ENCODE measurements around the gene SELENOM.
"Not testable (repeated sequence)": the region's sequence is repeated elsewhere in the genome, so short reads cannot be mapped to it uniquely, and the experiment has no call there.

SELENOM gene

DNA sequence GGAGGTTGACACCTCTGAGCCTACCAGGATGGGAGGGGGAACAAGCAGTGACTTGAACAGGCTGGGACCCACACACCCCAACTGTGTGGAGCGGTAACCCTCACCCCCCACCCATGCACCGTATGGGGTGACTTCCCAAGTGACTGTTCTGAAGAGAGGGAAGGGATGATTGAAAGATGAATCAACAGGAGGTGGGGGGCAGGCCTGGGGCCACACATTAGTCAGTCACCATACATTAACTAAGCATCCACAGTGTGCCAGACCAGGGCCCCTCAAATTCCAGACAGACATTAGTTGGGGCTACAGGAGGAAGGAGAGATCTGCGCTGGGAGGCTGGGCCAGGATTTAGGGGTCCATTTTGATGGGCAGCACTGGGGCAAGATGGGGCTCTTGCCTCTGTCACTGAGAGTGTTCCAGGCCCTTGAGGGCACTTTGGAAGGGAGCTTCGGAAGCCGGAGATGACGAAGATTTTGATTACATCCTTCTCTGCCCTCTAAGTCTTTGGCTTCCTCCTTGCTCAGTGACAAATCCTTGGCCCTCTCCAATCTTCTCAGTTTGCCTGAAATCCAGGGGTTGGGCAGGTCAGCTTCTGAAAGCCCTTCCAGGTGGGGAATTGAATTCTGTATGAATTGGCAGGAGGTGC, 25.3 kb downstream of the SELENOM start:
- Histone ChIP-seq H4K8ac (ENCODE audit: low read depth, low read length) (no peak overlapping the region), H3K79me1 (ENCODE audit: low read length) (peaks cover 10% of the 10 kb centered on the region), H3K4me1 (ENCODE audit: control insufficient read depth, low read depth, low read length) (peaks cover 7% of the 10 kb centered on the region), H3K4ac (ENCODE audit: low read depth, low read length) (no peak overlapping the region), H3K56ac (ENCODE audit: low read length) (peak overlapping the region; percentile 82), H2AK5ac (ENCODE audit: low read length) (no peak overlapping the region), H3K27me3 (ENCODE audit: insufficient read depth, low read length, poor library complexity) (no peaks in the 10 kb centered on the region), H3K9ac (ENCODE audit: low read length) (peak overlapping the region; percentile 86), H2BK120ac (ENCODE audit: low read depth, low read length) (no peak overlapping the region), H3K18ac (ENCODE audit: low read length) (no peak overlapping the region), H3K36me3 (ENCODE audit: control insufficient read depth, insufficient read depth, low read length) (no peaks in the 10 kb centered on the region), H3K4me2 (ENCODE audit: low read length) (peak overlapping the region; percentile 79), H3K79me2 (ENCODE audit: control insufficient read depth, insufficient read depth, low read length) (peaks cover 7% of the 10 kb centered on the region), H3K27ac (ENCODE audit: low read depth, low read length) (no peak overlapping the region), H4K5ac (ENCODE audit: low read length) (no peak overlapping the region), H2BK15ac (replicated peaks; ENCODE audit: low read depth) (no peak overlapping the region), H3K4me3 (ENCODE audit: low read length) (no peak overlapping the region), H3K23ac (ENCODE audit: low read length) (peak overlapping the region; percentile 81), H2BK5ac (ENCODE audit: low read length) (no peak overlapping the region)
- DNase-seq, result no peak
- no CpG with 5 or more reads among the region's 6 CpGs for WGBS (ENCODE audit: extremely low coverage, insufficient coverage, low lambda C conversion rate)

DNA sequence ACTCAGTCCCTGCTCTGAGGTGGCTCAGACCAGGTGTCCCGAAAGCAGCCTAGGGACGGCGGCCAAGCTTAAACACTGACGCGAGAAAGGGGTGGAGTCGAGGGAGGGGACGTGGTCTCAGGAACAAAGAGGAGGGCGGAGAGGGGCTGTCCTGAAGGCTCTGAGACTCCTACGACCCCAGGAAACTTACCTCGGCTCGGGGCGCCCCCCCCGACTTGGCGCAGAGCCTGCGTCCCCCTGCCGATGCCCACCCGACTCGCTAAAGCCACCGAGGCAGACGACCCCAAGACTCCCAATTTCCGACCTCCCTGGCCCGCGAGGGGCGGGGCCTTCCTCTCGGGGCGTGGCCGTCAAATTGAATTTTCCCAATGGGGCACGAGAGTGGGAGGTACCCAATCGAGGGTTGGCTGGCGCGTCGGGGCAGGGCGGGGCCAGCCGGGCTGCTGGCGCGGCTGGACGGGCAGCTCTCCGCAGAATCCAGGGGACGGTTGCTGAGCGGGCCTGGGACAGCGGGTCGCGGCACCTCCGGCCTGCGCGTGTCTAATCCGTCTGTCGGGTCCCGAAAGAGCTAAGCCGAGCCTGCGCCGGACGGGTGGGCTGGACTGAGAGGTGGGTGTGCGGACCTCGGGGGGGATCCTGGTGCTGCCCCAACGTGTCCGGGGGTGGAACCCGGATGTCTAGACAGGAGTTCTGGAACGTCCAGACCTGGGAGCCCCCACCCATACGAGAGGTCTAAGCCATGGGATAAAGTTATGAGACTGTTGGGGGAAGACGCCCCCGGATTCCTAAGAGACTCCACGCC, 26.3 kb downstream of the SELENOM start, which contains the start of gene SMTN:
Gene SMTN (plus strand): TSS at position 471 of the 802 bp plus-strand sequence. CDS start 1,941 bp downstream, outside the sequence.
- Histone ChIP-seq H2BK120ac (ENCODE audit: low read depth, low read length) (no peak within 1 kb of the TSS), H4K5ac (ENCODE audit: low read length) (no peak within 1 kb of the TSS), H3K79me2 (ENCODE audit: control insufficient read depth, insufficient read depth, low read length) (peaks cover 7% of the 10 kb centered on the region), H2BK15ac (replicated peaks; ENCODE audit: low read depth) (no peak within 1 kb of the TSS), H3K27ac (ENCODE audit: low read depth, low read length) (no peak within 1 kb of the TSS), H2BK5ac (ENCODE audit: low read length) (peak within 1 kb of the TSS; percentile 46), H3K23ac (ENCODE audit: low read length) (peak within 1 kb of the TSS; percentile 81), H3K36me3 (ENCODE audit: control insufficient read depth, insufficient read depth, low read length) (no peaks in the 10 kb centered on the region), H3K79me1 (ENCODE audit: low read length) (peaks cover 10% of the 10 kb centered on the region), H2AK5ac (ENCODE audit: low read length) (peak within 1 kb of the TSS; percentile 0), H3K18ac (ENCODE audit: low read length) (peak within 1 kb of the TSS; percentile 42), H3K4me3 (ENCODE audit: low read length) (peak within 1 kb of the TSS; percentile 55), H3K27me3 (ENCODE audit: insufficient read depth, low read length, poor library complexity) (no peaks in the 10 kb centered on the region), H3K4ac (ENCODE audit: low read depth, low read length) (no peak within 1 kb of the TSS), H3K9ac (ENCODE audit: low read length) (peak within 1 kb of the TSS; percentile 86), H4K8ac (ENCODE audit: low read depth, low read length) (no peak within 1 kb of the TSS), H3K56ac (ENCODE audit: low read length) (peak within 1 kb of the TSS; percentile 90), H3K4me2 (ENCODE audit: low read length) (peak within 1 kb of the TSS; percentile 79), H3K4me1 (ENCODE audit: control insufficient read depth, low read depth, low read length) (peaks cover 7% of the 10 kb centered on the region)
- WGBS (ENCODE audit: extremely low coverage, insufficient coverage, low lambda C conversion rate), result no CpG with 5 or more reads among the region's 63 CpGs
- DNase-seq, result peak; percentile 96

DNA sequence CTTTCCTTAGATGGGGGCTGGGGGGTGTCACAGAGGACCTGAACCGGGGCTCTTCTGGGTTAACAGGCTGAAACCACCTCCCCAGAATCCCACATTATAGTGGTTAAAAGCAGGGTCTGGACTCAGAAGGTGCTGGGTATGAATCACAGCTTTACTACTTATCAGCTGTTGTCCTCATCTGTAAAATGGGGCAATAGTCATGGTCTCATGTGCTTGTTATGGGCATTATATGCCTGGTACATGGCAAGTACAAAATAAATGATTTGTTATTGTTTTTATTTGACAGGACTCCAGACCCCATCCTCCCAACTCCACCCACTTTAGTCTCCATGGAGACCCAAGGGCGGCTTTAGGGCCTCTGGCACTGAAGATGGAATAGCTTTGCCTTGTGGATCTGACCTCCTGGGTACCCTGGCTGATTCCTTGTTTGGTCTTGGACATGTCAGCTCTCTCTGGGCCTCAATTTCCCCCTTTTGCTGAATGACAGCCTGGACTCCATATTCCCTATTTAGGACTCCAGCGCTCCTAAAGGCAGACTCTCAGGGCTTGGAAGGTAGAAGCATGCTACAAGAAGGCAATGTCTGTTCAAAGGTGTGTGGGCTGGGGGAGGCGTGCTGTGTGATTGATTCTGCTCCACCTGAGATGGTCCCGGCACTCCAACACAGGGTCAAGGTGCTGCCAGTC, 27.1 kb downstream of the SELENOM start:
- no peak overlapping the region for H3K27ac ChIP-seq (ENCODE audit: low read depth, low read length)
- peaks cover 7% of the 10 kb centered on the region for H3K79me2 ChIP-seq (ENCODE audit: control insufficient read depth, insufficient read depth, low read length)
- peaks cover 10% of the 10 kb centered on the region for H3K79me1 ChIP-seq (ENCODE audit: low read length)
- DNase-seq, result no peak
- no peak overlapping the region for H4K8ac ChIP-seq (ENCODE audit: low read depth, low read length)
- peak overlapping the region; percentile 60 for H3K9ac ChIP-seq (ENCODE audit: low read length)
- H2BK5ac ChIP-seq (ENCODE audit: low read length), result no peak overlapping the region
- no peak overlapping the region for H3K4ac ChIP-seq (ENCODE audit: low read depth, low read length)
- no peaks in the 10 kb centered on the region for H3K36me3 ChIP-seq (ENCODE audit: control insufficient read depth, insufficient read depth, low read length)
- no peak overlapping the region for H2BK15ac ChIP-seq (replicated peaks; ENCODE audit: low read depth)
- no peaks in the 10 kb centered on the region for H3K27me3 ChIP-seq (ENCODE audit: insufficient read depth, low read length, poor library complexity)
- H3K4me3 ChIP-seq (ENCODE audit: low read length), result no peak overlapping the region
- no peak overlapping the region for H4K5ac ChIP-seq (ENCODE audit: low read length)
- no CpG with 5 or more reads among the region's 5 CpGs for WGBS (ENCODE audit: extremely low coverage, insufficient coverage, low lambda C conversion rate)
- peak overlapping the region; percentile 88 for H3K56ac ChIP-seq (ENCODE audit: low read length)
- H3K4me1 ChIP-seq (ENCODE audit: control insufficient read depth, low read depth, low read length), result peaks cover 7% of the 10 kb centered on the region
- no peak overlapping the region for H3K18ac ChIP-seq (ENCODE audit: low read length)
- peak overlapping the region; percentile 60 for H3K4me2 ChIP-seq (ENCODE audit: low read length)
- no peak overlapping the region for H2BK120ac ChIP-seq (ENCODE audit: low read depth, low read length)
- H2AK5ac ChIP-seq (ENCODE audit: low read length), result peak overlapping the region; percentile 0
- H3K23ac ChIP-seq (ENCODE audit: low read length), result no peak overlapping the region

DNA sequence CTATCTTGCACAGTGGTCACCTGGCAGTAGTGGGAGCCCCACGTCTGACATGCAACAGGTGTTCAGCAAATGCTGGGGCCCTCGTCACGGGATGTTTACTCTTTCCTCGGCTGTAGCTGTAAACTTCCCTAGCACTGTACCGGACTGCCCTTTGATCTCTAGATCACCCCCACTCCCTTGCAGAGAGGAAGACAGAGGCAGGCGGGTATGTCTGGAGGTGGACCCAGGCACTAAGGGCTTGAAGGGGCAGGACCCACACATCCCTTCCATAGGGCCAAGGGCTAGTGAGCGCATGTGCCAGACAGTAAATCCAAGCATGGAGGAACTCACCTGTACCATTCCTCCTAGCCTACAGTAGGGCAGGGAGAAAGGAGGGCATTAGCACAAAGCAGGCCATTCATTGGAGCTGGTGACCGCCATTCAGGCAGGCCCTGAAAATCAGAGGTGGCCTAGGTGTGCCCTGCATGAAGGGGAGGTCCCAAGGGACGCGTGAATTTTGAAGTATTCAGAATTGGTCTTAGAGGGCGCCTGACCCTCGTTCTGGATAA, 28.2 kb downstream of the SELENOM start:
- Histone ChIP-seq H3K4me3 (ENCODE audit: low read length) (no peak overlapping the region), H3K4ac (ENCODE audit: low read depth, low read length) (no peak overlapping the region), H2AK5ac (ENCODE audit: low read length) (no peak overlapping the region), H3K27ac (ENCODE audit: low read depth, low read length) (no peak overlapping the region), H3K56ac (ENCODE audit: low read length) (no peak overlapping the region), H4K8ac (ENCODE audit: low read depth, low read length) (no peak overlapping the region), H3K4me2 (ENCODE audit: low read length) (no peak overlapping the region), H3K23ac (ENCODE audit: low read length) (no peak overlapping the region), H3K36me3 (ENCODE audit: control insufficient read depth, insufficient read depth, low read length) (no peaks in the 10 kb centered on the region), H3K27me3 (ENCODE audit: insufficient read depth, low read length, poor library complexity) (no peaks in the 10 kb centered on the region), H2BK120ac (ENCODE audit: low read depth, low read length) (no peak overlapping the region), H3K4me1 (ENCODE audit: control insufficient read depth, low read depth, low read length) (peaks cover 7% of the 10 kb centered on the region), H2BK5ac (ENCODE audit: low read length) (no peak overlapping the region), H4K5ac (ENCODE audit: low read length) (no peak overlapping the region), H3K79me2 (ENCODE audit: control insufficient read depth, insufficient read depth, low read length) (peaks cover 5% of the 10 kb centered on the region), H3K79me1 (ENCODE audit: low read length) (peaks cover 7% of the 10 kb centered on the region), H2BK15ac (replicated peaks; ENCODE audit: low read depth) (no peak overlapping the region), H3K9ac (ENCODE audit: low read length) (no peak overlapping the region), H3K18ac (ENCODE audit: low read length) (no peak overlapping the region)
- no CpG with 5 or more reads among the region's 12 CpGs for WGBS (ENCODE audit: extremely low coverage, insufficient coverage, low lambda C conversion rate)
- no peak for DNase-seq

DNA sequence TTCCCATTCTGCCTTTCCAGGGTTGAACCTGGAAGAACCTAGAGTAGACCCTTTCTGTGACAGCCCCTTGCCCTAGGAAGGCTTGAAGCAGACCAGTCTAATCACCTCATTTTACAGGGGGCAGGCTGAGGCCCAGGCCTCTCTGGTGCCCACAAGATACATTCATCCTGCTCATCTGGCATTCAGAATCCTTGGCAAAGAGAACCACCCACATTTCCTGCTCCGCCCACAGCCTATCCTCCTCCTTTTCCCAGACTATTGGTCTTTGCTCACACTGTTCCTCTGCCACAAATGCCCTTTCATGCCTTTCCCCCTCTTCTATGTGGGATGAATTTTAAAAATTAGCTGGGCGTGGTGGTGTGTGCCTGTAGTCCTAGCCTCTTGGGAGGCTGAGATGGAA, 29.0 kb downstream of the SELENOM start:
- H3K4me3 ChIP-seq (ENCODE audit: low read length); H3K9ac ChIP-seq (ENCODE audit: low read length); H4K8ac ChIP-seq (ENCODE audit: low read depth, low read length); H3K27ac ChIP-seq (ENCODE audit: low read depth, low read length); H3K4me2 ChIP-seq (ENCODE audit: low read length); H3K23ac ChIP-seq (ENCODE audit: low read length); H4K5ac ChIP-seq (ENCODE audit: low read length); H3K18ac ChIP-seq (ENCODE audit: low read length); H3K27me3 ChIP-seq (ENCODE audit: insufficient read depth, low read length, poor library complexity); H3K4ac ChIP-seq (ENCODE audit: low read depth, low read length); H3K79me1 ChIP-seq (ENCODE audit: low read length); H2BK5ac ChIP-seq (ENCODE audit: low read length); H2BK120ac ChIP-seq (ENCODE audit: low read depth, low read length); H2AK5ac ChIP-seq (ENCODE audit: low read length); DNase-seq; H2BK15ac ChIP-seq (replicated peaks; ENCODE audit: low read depth); H3K56ac ChIP-seq (ENCODE audit: low read length); H3K4me1 ChIP-seq (ENCODE audit: control insufficient read depth, low read depth, low read length); H3K79me2 ChIP-seq (ENCODE audit: control insufficient read depth, insufficient read depth, low read length); H3K36me3 ChIP-seq (ENCODE audit: control insufficient read depth, insufficient read depth, low read length): not testable (repeated sequence)
- no CpG with 5 or more reads among the region's 2 CpGs for WGBS (ENCODE audit: extremely low coverage, insufficient coverage, low lambda C conversion rate)
